Type B pancreatic cell (in vitro differentiated cells): ENCODE data around the gene PARN. TPM values are rescaled to one million over a fixed set of nuclear protein-coding genes. Genes with fewer than 3 reads are reported as not detected.
"Not testable (repeated sequence)": the region's sequence is repeated elsewhere in the genome, so short reads cannot be mapped to it uniquely, and the experiment has no call there.

Experiments used
- DNase-seq: peaks from one replicate; pipeline ENCODE4 v3.0.0; 2021; ENCODE audit warnings: mixed read lengths; ENCODE audit not compliant: unreplicated experiment; ENCODE audit errors: extremely low spot score
- H3K27ac Mint-ChIP-seq: 2 replicates; pipeline ENCODE4 v1.8.0; 2021; ENCODE audit warnings: mild to moderate bottlenecking, mixed read lengths
- H3K27me3 Mint-ChIP-seq: 2 replicates; pipeline ENCODE4 v1.8.0; 2021; ENCODE audit warnings: mixed read lengths
- H3K36me3 Mint-ChIP-seq: 2 replicates; pipeline ENCODE4 v1.8.0; 2021; ENCODE audit warnings: mixed read lengths
- H3K4me1 Mint-ChIP-seq: one replicate; pipeline ENCODE4 v1.8.0; 2021; ENCODE audit warnings: mixed read lengths; ENCODE audit not compliant: unreplicated experiment
- H3K4me3 Mint-ChIP-seq: 2 replicates; pipeline ENCODE4 v1.8.0; 2021; ENCODE audit warnings: mild to moderate bottlenecking, mixed read lengths
- H3K9me3 Mint-ChIP-seq: 2 replicates; pipeline ENCODE4 v1.8.0; 2021; ENCODE audit warnings: mixed read lengths
- CTCF ChIP-seq: fragments of 200-600 bp; sonication (generic); conservative IDR thresholded peaks from 2 replicates; pipeline ENCODE4 v1.5.0; 2021; ENCODE audit warnings: antibody characterized with exemption, mild to moderate bottlenecking
- total RNA-seq: library from RNA; stranded (reverse); gene quantifications from 2 replicates; pipeline ENCODE4 v1.2.1, GENCODE V29; 2021; ENCODE audit warnings: low replicate concordance

PARN gene
- total RNA-seq, 1 donor from 2014 or later: 26.1 TPM

GRCh38 chr16:14576069-14576468, 54.0 kb downstream of the PARN start:
- H3K4me1 Mint-ChIP-seq: no peaks in the 10 kb centered on the region
- H3K36me3 Mint-ChIP-seq: peaks cover 31% of the 10 kb centered on the region
- no peak overlapping the region for H3K27ac Mint-ChIP-seq
- H3K9me3 Mint-ChIP-seq: peaks cover 7% of the 10 kb centered on the region
- TF ChIP-seq CTCF: no peak
- no peak for DNase-seq
- H3K27me3 Mint-ChIP-seq: no peaks in the 10 kb centered on the region
- H3K4me3 Mint-ChIP-seq: no peak overlapping the region

- not testable (repeated sequence) for H3K27me3 Mint-ChIP-seq, H3K4me1 Mint-ChIP-seq, H3K27ac Mint-ChIP-seq, H3K4me3 Mint-ChIP-seq, H3K9me3 Mint-ChIP-seq, DNase-seq
- H3K36me3 Mint-ChIP-seq: peaks cover 31% of the 10 kb centered on the region
These were observed 55.2 kb downstream of the PARN start for GRCh38 chr16:14574698-14575415.

DNA sequence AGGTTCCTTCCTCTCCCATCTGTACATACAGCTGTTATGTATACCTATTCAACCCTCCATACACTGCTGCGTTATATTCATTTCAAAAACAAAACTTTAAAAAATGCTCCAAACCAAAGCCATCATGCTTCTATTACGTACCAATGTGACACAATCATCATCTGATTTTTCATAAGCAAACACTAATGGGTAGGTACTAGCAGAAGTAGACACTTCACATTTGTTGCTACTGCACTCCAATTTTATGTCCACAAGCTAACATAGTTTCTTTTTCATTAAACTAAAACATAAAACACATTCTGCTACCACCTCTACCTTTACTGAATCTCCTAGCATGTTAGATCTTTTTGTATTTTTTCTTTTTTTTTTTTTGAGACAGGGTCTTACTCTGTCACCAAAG, 57.5 kb downstream of the PARN start:
- peaks cover 7% of the 10 kb centered on the region for H3K9me3 Mint-ChIP-seq
- TF ChIP-seq CTCF: no peak

DNA sequence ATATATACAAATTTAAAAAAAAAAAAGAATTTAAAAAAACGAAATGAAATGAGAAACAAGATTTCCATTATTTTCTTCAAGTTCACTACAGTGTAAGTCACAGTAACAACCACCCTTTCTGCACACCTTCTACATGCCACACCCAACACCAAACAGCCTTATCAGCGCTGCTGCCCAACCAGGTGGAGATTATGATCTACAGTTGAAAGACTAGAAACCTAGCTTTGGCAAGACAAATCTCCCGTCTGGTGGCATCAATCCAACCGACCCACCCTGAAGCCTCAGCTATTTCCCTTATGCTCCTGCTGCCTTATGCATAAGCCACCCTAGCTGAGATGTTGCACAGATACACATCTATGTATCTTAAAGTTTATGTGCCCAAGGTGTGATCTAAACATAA, 60.8 kb downstream of the PARN start:
- Mint-ChIP-seq H3K9me3 (no peaks in the 10 kb centered on the region), H3K4me1 (peaks cover 18% of the 10 kb centered on the region), H3K27me3 (no peaks in the 10 kb centered on the region), H3K36me3 (peaks cover 16% of the 10 kb centered on the region), H3K4me3 (no peak overlapping the region), H3K27ac (no peak overlapping the region)
- no peak for DNase-seq
- no peak for TF ChIP-seq CTCF

More for the DNA sequence above, 57.5 kb downstream of the PARN start:
- Mint-ChIP-seq H3K4me3 (no peak overlapping the region), H3K4me1 (no peaks in the 10 kb centered on the region), H3K36me3 (peaks cover 36% of the 10 kb centered on the region), H3K27ac (no peak overlapping the region), H3K27me3 (no peaks in the 10 kb centered on the region)
- DNase-seq: no peak

GRCh38 chr16:14566599-14566998, 63.5 kb downstream of the PARN start:
- Mint-ChIP-seq H3K27ac (no peak overlapping the region), H3K4me3 (no peak overlapping the region), H3K36me3 (peaks cover 4% of the 10 kb centered on the region), H3K27me3 (no peaks in the 10 kb centered on the region), H3K9me3 (no peaks in the 10 kb centered on the region), H3K4me1 (peaks cover 18% of the 10 kb centered on the region)
- DNase-seq: no peak
- TF ChIP-seq CTCF: no peak

GRCh38 chr16:14565688-14566025, 64.4 kb downstream of the PARN start:
- no peaks in the 10 kb centered on the region for H3K27me3 Mint-ChIP-seq
- H3K9me3 Mint-ChIP-seq: no peaks in the 10 kb centered on the region
- DNase-seq: no peak
- peaks cover 4% of the 10 kb centered on the region for H3K36me3 Mint-ChIP-seq
- no peak for TF ChIP-seq CTCF
- no peak overlapping the region for H3K4me3 Mint-ChIP-seq
- H3K27ac Mint-ChIP-seq: peak overlapping the region; percentile 13
- H3K4me1 Mint-ChIP-seq: peaks cover 18% of the 10 kb centered on the region
